GM21825 (cell line): ENCODE results near the gene ECM2.

Source experiments
- ATAC-seq: cut with Tn5 transposase; IDR thresholded peaks from one replicate; pipeline ENCODE4 v1.9.1; 2021; ENCODE audit warnings: mild to moderate bottlenecking, moderate library complexity; ENCODE audit not compliant: unreplicated experiment

ECM2 gene

GRCh38 chr9:92528522-92528849 lies 7.3 kb downstream of the ECM2 start:
- ATAC-seq = no peak

DNA sequence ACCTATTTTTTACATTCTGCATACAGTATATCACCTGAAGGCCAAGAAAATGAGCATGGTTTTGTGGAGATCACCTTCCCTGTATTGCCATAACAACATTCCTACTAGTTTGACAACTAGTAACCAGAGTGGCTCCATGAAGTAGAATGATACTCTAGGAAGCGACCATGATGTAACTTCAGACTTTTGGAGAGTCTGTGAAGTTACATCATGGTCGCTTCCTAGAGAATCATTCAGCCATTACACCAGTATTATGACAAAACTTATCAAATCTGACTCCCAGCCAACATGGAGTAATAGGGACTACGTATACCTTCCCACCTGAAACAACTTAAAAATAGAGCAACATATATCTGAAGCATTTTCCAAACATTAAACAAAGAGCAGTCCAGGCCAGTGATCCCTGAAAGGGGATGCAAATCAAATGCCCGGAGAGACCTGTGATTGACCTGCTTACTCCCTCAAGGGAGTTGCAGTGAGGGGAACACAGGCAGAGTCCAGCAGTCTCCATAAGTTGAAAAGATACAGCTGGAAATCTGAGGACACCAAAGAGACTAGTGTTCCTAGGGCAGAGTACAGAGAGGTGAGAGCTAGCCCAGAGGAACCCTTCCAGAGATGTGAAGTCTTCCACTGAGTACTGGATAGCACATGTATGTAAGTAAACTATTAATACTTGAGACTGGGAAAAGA lies 7.8 kb downstream of the ECM2 start:
- no peak for ATAC-seq

DNA sequence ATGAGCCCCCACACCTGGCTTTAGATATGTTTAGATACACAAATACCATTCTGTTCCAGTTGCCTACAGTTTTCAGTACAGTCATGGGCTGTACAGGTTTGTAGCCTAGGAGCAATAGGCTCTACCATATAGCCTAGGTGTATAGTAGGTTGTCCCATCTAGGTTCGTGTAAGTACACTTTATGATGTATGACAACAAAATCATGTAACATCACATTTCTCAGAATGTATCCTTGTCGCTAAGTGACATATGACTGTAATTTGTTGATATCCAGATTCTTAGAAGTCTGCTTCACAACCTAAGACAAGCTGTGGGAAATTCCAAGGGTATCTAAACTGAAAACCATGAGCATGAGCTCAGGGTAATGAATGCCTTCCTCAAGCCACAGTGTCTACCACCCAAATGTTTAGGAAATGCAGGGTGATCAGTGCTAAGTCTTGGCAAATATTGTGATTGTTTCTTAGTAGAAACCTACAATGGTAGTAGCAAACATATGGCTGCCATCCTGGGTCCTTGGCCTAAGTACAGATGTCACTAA lies 8.4 kb downstream of the ECM2 start:
- ATAC-seq = no peak

DNA sequence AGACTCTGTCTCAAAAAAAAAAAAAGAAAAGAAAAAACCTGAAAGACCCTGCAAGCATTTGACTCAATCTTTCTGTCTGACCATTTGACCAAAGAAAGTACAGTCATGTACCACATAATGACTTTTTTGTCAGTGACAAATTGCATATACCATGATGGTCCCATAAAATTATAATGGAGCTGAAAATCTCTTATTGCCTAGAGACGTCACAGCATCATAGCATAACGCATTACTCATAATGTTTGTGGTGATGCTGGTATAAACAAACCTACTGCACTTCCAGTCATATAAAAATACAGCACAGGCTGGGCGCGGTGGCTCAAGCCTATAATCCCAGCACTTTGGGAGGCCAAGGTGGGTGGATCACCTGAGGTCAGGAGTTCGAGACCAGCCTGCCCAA lies 10.5 kb downstream of the ECM2 start:
- no peak for ATAC-seq

DNA sequence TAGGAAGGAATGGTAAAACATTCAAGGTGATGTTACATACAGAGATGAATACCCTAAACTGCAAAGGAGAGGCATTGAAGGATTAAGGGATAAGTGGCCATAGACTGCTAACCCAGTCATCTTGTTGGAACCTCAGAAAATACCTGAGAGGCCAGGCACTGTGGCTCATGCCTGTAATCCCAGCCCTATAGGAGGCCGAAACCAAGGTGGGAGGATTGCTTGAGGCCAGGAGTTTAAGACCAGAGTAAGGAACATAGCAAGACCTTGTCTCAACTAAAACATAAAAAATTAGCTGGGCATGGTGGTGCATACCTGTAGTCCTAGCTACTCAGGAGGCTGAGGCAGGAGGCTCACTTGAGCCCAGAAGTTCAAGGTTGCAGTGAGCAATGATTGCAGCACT lies 10.9 kb downstream of the ECM2 start:
- ATAC-seq = no peak

DNA sequence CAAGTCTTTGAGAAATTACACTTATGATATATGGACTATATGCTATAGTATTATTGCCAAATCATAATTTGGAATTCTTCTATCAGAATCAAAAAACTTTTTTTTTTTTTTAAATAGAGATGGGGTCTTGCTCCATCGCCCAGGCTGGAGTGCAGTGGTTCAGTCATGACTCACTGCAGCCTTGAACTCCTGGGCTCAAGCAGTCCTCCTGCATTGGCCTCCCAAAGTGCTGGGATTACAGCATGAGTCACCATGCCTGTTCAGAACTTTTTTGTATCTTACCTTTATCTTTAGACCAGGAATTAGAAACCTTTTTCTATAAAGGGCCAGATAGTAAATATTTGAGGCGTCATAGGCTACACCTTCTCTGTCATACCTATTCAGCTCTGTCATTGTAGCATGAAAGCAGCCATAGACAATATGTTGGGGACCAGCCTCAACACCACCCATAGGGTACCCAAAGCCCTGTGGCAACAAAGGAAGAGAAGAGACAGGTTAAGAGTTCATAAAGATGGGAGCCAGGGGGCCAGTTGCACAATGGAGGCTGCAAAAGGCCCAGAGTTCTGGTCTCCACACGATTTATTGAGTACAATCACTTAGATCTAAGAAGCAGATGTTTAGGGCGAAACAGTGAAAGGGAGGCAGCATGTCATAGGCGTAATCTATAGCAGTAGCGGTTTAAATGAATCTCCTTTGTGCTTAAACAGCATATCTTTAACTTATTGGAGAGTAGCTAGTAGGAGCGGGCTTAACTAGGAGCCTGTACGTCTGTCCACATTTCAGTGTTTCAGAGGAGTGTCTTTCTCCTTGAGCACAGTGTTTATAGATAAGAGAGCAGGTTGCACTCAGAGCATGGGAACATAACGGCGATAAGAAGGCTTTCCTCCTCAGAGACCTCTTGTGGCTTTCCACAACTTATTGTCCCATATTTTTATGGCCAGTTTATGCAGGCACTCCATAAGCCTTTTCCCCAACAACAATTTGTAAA lies 12.5 kb downstream of the ECM2 start:
- no peak for ATAC-seq

GRCh38 chr9:92520837-92521236 lies 15.0 kb downstream of the ECM2 start:
- ATAC-seq = no peak

- no peak for ATAC-seq
These were observed 17.6 kb downstream of the ECM2 start for GRCh38 chr9:92518199-92518598.

DNA sequence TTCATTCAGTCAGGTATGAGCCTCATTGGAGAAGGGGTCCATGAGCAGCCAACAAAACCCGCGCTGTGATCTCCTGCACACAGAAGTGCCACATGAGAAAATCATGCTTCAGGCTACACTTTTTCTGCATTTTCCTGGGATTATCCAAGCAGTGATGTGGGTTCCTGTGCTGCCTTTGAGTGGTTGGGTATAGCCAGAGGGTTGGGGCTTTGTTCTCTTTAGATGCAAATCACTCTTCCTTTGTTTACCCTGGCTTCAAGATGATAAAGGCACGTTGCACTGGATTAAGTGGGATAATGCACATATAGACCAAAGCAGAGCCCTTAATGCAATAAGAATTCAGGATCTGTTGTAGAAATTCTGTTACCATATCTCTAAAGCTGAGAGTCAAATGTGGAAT lies 18.7 kb downstream of the ECM2 start:
- no peak for ATAC-seq

- ATAC-seq = no peak
These were observed 19.3 kb downstream of the ECM2 start for GRCh38 chr9:92516521-92516920.

DNA sequence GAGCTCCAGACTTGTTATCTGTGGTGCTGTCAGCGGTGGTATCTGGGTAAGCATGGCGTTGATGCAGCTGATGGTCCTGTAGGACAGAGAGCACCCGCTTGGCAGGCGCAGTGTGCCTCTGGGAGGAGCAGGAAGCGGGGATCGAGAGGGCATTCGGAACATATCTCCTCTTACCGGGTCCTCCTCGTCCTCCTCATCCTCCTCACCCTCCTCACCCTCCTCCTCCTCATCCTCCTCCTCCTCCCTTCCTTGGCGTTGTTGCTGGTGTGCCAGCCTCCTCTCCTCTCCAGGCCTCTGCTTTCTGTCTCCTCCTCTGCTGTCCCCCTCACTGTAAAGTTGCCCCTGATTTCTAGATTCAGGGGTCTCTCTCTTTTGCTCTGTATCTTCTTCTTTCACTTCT lies 21.2 kb downstream of the ECM2 start:
- no peak for ATAC-seq

DNA sequence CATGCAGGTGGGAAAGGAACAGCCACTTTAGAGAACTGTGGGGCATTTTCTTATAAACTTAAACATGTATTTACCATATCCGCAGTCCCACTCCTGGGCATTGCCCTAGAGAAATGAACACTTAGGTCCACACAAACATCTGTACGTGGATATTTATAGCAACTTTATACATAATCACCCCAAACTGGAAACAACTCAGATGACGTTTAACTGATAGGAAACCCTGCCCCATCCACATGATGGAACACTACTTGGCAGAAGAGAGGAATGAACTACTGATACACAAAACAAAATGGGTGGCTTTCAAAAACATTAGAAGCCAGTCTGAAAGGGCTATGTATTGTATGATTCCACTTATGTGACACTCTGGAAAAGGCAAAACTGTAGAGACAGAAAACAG lies 22.4 kb downstream of the ECM2 start:
- no peak for ATAC-seq

GRCh38 chr9:92512622-92513021 lies 23.2 kb downstream of the ECM2 start:
- ATAC-seq = no peak

DNA sequence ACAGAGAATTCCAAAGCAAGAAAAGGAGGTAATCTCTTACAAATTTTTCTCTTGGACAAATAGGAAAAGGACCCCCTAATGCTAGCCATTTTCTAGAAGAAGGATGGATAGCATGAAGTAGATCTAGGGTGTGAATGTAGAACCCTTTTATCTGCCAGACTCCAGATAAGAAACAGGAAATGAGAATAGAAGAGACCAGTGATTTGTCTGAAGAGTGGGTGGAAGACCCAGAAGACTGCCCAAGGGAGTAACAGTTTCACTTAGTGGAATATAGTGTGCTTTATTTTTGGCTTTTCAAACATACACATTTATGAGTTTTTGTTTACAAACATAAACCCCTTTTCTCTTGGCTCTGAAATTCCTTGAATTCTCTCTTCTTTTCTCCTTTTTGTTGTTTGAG lies 25.0 kb downstream of the ECM2 start:
- ATAC-seq = no peak

DNA sequence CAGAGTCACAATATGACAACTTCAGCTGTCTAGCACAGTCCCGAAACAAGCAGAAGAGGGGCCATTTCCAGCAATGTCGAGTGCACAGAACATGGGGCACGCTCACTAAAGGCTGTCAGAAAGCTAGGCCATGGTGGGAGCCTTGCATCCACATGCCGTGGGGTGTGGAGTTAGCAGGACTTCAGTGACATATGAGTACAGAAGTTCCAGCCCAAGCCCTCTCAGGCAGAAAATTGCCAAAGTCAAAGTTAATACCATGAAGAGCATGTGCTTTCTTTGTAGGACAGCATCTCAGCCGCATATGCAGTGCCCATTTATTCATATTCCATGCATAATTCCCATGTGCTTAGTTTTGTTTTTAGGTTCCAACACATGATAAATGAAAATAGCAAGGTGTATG lies 26.7 kb downstream of the ECM2 start:
- ATAC-seq = no peak

- ATAC-seq = no peak
These were observed 27.6 kb downstream of the ECM2 start for GRCh38 chr9:92508018-92508820.

DNA sequence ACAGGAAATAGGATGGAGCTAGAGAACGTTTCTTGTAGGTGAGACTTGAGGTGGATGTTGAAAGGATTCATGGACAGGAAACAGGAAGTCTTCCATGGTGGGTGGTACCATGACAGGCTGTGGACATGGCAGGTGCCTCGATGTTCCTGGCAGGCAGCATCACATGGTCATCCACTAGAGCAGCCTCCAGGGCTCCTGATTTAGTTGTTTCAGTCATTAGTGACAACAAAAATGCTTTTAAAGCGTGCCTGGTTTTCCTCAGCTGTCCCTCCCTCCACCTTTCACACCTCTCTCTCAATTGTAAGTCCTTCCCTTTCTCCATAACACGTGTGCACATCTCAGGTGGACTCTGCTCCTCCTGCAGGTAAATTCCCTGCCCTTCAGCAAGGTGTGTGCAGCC lies 28.3 kb downstream of the ECM2 start:
- ATAC-seq = no peak

- no peak for ATAC-seq
These were observed 28.8 kb downstream of the ECM2 start for GRCh38 chr9:92507005-92507404.

GRCh38 chr9:92506184-92506857 lies 29.5 kb downstream of the ECM2 start:
- ATAC-seq = no peak

GRCh38 chr9:92504881-92505280 lies 30.9 kb downstream of the ECM2 start:
- no peak for ATAC-seq

- no peak for ATAC-seq
These were observed 32.6 kb downstream of the ECM2 start for GRCh38 chr9:92503156-92503555.
